Measurements from ENCODE around the gene AGBL4.

The AGBL4 gene

GRCh38 chr1:48627486-48627885, 1396.3 kb downstream of the AGBL4 start:
- TF ChIP-seq FOXP2 (optimal IDR thresholded peaks at IDR 0.05; ENCODE audit: borderline replicate concordance, extremely low read depth, extremely low read length, insufficient read depth) = no peak

- TF ChIP-seq TAF1 (IDR thresholded peaks at IDR 0.05; ENCODE audit: borderline replicate concordance, insufficient read depth, low read length) (no peak), FOXP2 (optimal IDR thresholded peaks at IDR 0.05; ENCODE audit: borderline replicate concordance, extremely low read depth, extremely low read length, insufficient read depth) (no peak), REST (IDR thresholded peaks at IDR 0.05; ENCODE audit: insufficient read depth in 1 of 2, low read depth in 2 of 2, low read length in 2 of 2) (no peak), POLR2AphosphoS5 (IDR thresholded peaks at IDR 0.05; ENCODE audit: low read depth, low read length) (no peak), SIN3A (IDR thresholded peaks at IDR 0.05; ENCODE audit: borderline replicate concordance, insufficient read depth, low read length) (no peak)
These were observed 1404.2 kb downstream of the AGBL4 start for GRCh38 chr1:48619539-48619938.

- TF ChIP-seq SIN3A (IDR thresholded peaks at IDR 0.05; ENCODE audit: borderline replicate concordance, insufficient read depth, low read length) (no peak), REST (IDR thresholded peaks at IDR 0.05; ENCODE audit: insufficient read depth in 1 of 2, low read depth in 2 of 2, low read length in 2 of 2) (no peak), FOXP2 (optimal IDR thresholded peaks at IDR 0.05; ENCODE audit: borderline replicate concordance, extremely low read depth, extremely low read length, insufficient read depth) (no peak), POLR2AphosphoS5 (IDR thresholded peaks at IDR 0.05; ENCODE audit: low read depth, low read length) (no peak), TAF1 (IDR thresholded peaks at IDR 0.05; ENCODE audit: borderline replicate concordance, insufficient read depth, low read length) (no peak)
These were observed 1406.5 kb downstream of the AGBL4 start for GRCh38 chr1:48617252-48617651.

- TF ChIP-seq TAF1 (IDR thresholded peaks at IDR 0.05; ENCODE audit: borderline replicate concordance, insufficient read depth, low read length) (no peak), POLR2AphosphoS5 (IDR thresholded peaks at IDR 0.05; ENCODE audit: low read depth, low read length) (no peak), REST (IDR thresholded peaks at IDR 0.05; ENCODE audit: insufficient read depth in 1 of 2, low read depth in 2 of 2, low read length in 2 of 2) (no peak), SIN3A (IDR thresholded peaks at IDR 0.05; ENCODE audit: borderline replicate concordance, insufficient read depth, low read length) (no peak)
These were observed 1407.0 kb downstream of the AGBL4 start for GRCh38 chr1:48616710-48617109.

- TF ChIP-seq POLR2AphosphoS5 (IDR thresholded peaks at IDR 0.05; ENCODE audit: low read depth, low read length) = no peak
- no peak for TF ChIP-seq FOXP2 (optimal IDR thresholded peaks at IDR 0.05; ENCODE audit: borderline replicate concordance, extremely low read depth, extremely low read length, insufficient read depth)
- TF ChIP-seq SIN3A (IDR thresholded peaks at IDR 0.05; ENCODE audit: borderline replicate concordance, insufficient read depth, low read length) = peak; percentile 50; the same call in 1 of the 2 replicates
These were observed 1411.9 kb downstream of the AGBL4 start for GRCh38 chr1:48611841-48612240.

- TF ChIP-seq SIN3A (IDR thresholded peaks at IDR 0.05; ENCODE audit: borderline replicate concordance, insufficient read depth, low read length) = peak; percentile 44; the same call in 1 of the 2 replicates
- TF ChIP-seq FOXP2 (optimal IDR thresholded peaks at IDR 0.05; ENCODE audit: borderline replicate concordance, extremely low read depth, extremely low read length, insufficient read depth) = no peak
These were observed 1412.9 kb downstream of the AGBL4 start for GRCh38 chr1:48610628-48611542.
